Measurements from ENCODE around the gene MARCHF10. TPM values are rescaled to one million over a fixed set of nuclear protein-coding genes. Genes with fewer than 3 reads are reported as not detected.
"Not testable (repeated sequence)": the region's sequence is repeated elsewhere in the genome, so short reads cannot be mapped to it uniquely, and the experiment has no call there.

MARCHF10 gene
- total and polyA plus RNA-seq, 9 of the 15 experiments (the other 6 are each of a cell fraction or from before 2014, with no cell fraction given) = not detected

- in situ Hi-C loops (cut with MboI) (no loop called here), intact Hi-C loops (cut with micrococcal nuclease) (no loop called here)
- Histone ChIP-seq H3K9me3 (replicated peaks; ENCODE audit: control insufficient read depth, insufficient read depth, low read depth, low read length) (no peaks in the 10 kb centered on the region), H3K4me1 (replicated peaks in 1 of 2; ENCODE audit: control insufficient read depth in 2 of 2, insufficient read depth in 2 of 2, low read length in 2 of 2) (no peaks in the 10 kb centered on the region), H3K4me3 (no peak overlapping the region), H3K9me1 (ENCODE audit: control insufficient read depth, insufficient read depth, low read length) (no peaks in the 10 kb centered on the region), H3K79me2 (ENCODE audit: control insufficient read depth, insufficient read depth, low read length) (no peaks in the 10 kb centered on the region), H3K27ac (ENCODE audit: extremely low read depth, low read depth, low read length) (no peak overlapping the region), H4K20me1 (replicated peaks; ENCODE audit: control insufficient read depth, insufficient read depth, low read length) (no peaks in the 10 kb centered on the region), H2AFZ (ENCODE audit: low read depth, low read length) (no peak overlapping the region), H3K4me2 (ENCODE audit: insufficient read depth, low read length) (no peak overlapping the region), H3K27me3 (ENCODE audit: control insufficient read depth in 2 of 2, insufficient read depth in 2 of 2, low read length in 2 of 2) (peaks cover 5 to 8% of the 10 kb centered on the region in 2 experiments), H3K36me3 (ENCODE audit: control insufficient read depth, insufficient read depth, low read length) (no peaks in the 10 kb centered on the region), H3K9ac (ENCODE audit: insufficient read depth in 1 of 2, low read depth in 2 of 2, low read length in 2 of 2) (no peak overlapping the region)
- TF ChIP-seq GTF2A2 (tag; IDR thresholded peaks at IDR 0.05) (no peak), ZNF699 (CRISPR knock-in tag; IDR thresholded peaks at IDR 0.05; ENCODE audit: insufficient replicate concordance) (no peak), MECOM (CRISPR knock-in tag; IDR thresholded peaks at IDR 0.05) (no peak), MEIS2 (IDR thresholded peaks at IDR 0.05; ENCODE audit: partially characterized antibody) (no peak), ZNF134 (CRISPR knock-in tag; conservative IDR thresholded peaks at IDR 0.05) (no peak), RBM25 (IDR thresholded peaks at IDR 0.05; ENCODE audit: low read depth, low read length, severe bottlenecking) (peak; percentile 86), NBN (IDR thresholded peaks at IDR 0.05; ENCODE audit: low read depth) (no peak)
- no TSS peak for BruUV-seq (replicated peaks)
- DNase-seq (ENCODE audit: extremely low read depth in 1 of 4, low spot score in 3 of 4) = no peak
- CTCF ChIA-PET (ENCODE audit: low intra/inter-chr PET ratio) = no interaction called here
- no peak for FAIRE-seq
- POLR2A ChIA-PET = no interaction called here
- ATAC-seq = no peak
- WGBS (ENCODE audit: insufficient coverage, low coverage, missing lambda C conversion rate) = 17% methylated on average over 1 of the region's 1 CpG
Measured at GRCh38 chr17:62832405-62832804, 24.3 kb upstream of the MARCHF10 start.

- FAIRE-seq; POLR2A ChIA-PET; H3K4me3 ChIP-seq; H4K20me1 ChIP-seq (replicated peaks; ENCODE audit: control insufficient read depth, insufficient read depth, low read length); intact Hi-C loops (cut with micrococcal nuclease); H3K9me3 ChIP-seq (replicated peaks; ENCODE audit: control insufficient read depth, insufficient read depth, low read depth, low read length); H3K27ac ChIP-seq (ENCODE audit: extremely low read depth, low read depth, low read length); H3K36me3 ChIP-seq (ENCODE audit: control insufficient read depth, insufficient read depth, low read length); H3K4me1 ChIP-seq (replicated peaks in 1 of 2; ENCODE audit: control insufficient read depth in 2 of 2, insufficient read depth in 2 of 2, low read length in 2 of 2); H3K9ac ChIP-seq (ENCODE audit: insufficient read depth in 1 of 2, low read depth in 2 of 2, low read length in 2 of 2); H3K79me2 ChIP-seq (ENCODE audit: control insufficient read depth, insufficient read depth, low read length); DNase-seq (ENCODE audit: extremely low read depth in 1 of 4, low spot score in 3 of 4); H3K9me1 ChIP-seq (ENCODE audit: control insufficient read depth, insufficient read depth, low read length); in situ Hi-C loops (cut with MboI); ATAC-seq; H2AFZ ChIP-seq (ENCODE audit: low read depth, low read length); BruUV-seq (replicated peaks); CTCF ChIA-PET (ENCODE audit: low intra/inter-chr PET ratio); H3K4me2 ChIP-seq (ENCODE audit: insufficient read depth, low read length); H3K27me3 ChIP-seq (ENCODE audit: control insufficient read depth in 2 of 2, insufficient read depth in 2 of 2, low read length in 2 of 2): not testable (repeated sequence)
- 3% methylated on average over 5 of the region's 6 CpGs for WGBS (ENCODE audit: insufficient coverage, low coverage, missing lambda C conversion rate)
Measured at GRCh38 chr17:62831066-62831465, 23.0 kb upstream of the MARCHF10 start.

All from K562 (cell line).